Measurements from ENCODE around the gene KLF7. TPM values are rescaled to one million over a fixed set of nuclear protein-coding genes. Genes with fewer than 3 reads are reported as not detected.

KLF7 gene
- total RNA-seq, 1 experiment from 2014 or later = 24.9 TPM

DNA sequence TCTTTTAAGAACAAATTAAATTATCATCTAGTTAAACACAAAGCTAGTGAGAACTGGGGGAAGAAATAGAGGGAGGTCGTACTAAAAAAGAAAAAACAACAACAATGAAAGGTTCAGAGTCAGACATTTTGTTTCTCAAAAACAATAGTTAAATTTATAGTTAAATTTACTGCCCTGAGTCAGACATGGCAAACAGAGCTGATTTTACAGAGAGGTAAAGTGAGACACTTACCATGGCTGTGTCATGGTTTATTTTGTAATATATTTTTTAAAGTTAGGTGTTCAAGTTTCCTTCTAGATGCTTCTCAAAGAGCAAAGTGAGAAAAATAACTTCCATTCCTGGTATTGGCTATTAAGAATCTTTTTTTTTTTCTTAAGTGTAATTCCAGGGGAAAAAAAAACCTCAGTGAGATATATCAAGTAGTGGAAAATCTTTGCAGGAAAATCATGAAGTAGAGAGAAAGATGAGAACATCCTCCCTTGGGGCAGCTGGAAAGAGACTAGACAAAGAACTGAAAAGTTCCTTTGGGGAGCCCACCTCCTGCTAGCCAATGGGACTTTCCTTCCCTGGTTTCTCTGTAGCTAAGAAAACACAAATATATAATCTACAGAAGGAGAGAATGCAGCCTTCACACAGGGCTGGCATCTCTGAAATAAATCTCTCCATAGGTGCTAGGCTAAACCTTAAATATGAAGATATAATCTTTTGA, 12.3 kb downstream of the KLF7 start:
- H3K4me3 Mint-ChIP-seq (ENCODE audit: low read depth, unreplicated experiment) = no peak overlapping the region
- BruUV-seq (replicated peaks) = no TSS peak
- peaks cover 15% of the 10 kb centered on the region for H3K36me3 Mint-ChIP-seq (ENCODE audit: insufficient read depth, unreplicated experiment)
- CTCF ChIA-PET = interaction anchor here (0.9 to 1.0 kb wide), 2 partner anchors 18 to 353 kb away, joined by 4 to 5 read pairs; no protein-coding TSS in a partner anchor
- TF ChIP-seq, protein P1, sequence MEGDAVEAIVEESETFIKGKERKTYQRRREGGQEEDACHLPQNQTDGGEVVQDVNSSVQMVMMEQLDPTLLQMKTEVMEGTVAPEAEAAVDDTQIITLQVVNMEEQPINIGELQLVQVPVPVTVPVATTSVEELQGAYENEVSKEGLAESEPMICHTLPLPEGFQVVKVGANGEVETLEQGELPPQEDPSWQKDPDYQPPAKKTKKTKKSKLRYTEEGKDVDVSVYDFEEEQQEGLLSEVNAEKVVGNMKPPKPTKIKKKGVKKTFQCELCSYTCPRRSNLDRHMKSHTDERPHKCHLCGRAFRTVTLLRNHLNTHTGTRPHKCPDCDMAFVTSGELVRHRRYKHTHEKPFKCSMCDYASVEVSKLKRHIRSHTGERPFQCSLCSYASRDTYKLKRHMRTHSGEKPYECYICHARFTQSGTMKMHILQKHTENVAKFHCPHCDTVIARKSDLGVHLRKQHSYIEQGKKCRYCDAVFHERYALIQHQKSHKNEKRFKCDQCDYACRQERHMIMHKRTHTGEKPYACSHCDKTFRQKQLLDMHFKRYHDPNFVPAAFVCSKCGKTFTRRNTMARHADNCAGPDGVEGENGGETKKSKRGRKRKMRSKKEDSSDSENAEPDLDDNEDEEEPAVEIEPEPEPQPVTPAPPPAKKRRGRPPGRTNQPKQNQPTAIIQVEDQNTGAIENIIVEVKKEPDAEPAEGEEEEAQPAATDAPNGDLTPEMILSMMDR (IDR thresholded peaks at IDR 0.05; ENCODE audit: unreplicated experiment) = no peak
- H3K4me1 Mint-ChIP-seq (ENCODE audit: low read depth, unreplicated experiment) = peaks cover 79% of the 10 kb centered on the region
- no peaks in the 10 kb centered on the region for H3K27me3 Mint-ChIP-seq (ENCODE audit: unreplicated experiment)
- peak overlapping the region; percentile 50 for H3K27ac Mint-ChIP-seq (ENCODE audit: unreplicated experiment)
- intact Hi-C loops (cut with micrococcal nuclease; ENCODE audit: unreplicated experiment) = no loop called here
- H3K9me3 Mint-ChIP-seq (ENCODE audit: low read depth, unreplicated experiment) = no peaks in the 10 kb centered on the region
- DNase-seq = no peak

DNA sequence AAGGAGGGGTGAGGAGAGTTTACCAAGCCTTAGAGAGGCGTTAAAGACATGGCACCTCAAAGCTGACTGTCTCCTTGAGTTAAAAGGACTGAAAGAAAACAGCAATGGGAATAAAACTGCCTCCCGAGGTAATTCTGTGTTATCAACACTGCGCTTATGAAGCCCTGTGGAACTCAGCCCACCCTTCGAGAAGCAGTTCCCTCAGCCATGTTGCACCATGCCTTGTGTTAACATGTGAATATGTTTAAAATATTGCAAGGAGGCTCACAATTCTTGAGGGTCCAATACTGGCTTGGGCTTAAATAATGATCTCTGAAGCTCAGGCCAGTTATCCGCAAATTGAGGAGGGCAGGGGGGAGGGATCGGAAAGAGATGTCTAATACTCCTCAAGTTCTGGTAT, 14.7 kb downstream of the KLF7 start:
- Mint-ChIP-seq H3K4me3 (ENCODE audit: low read depth, unreplicated experiment) (no peak overlapping the region), H3K36me3 (ENCODE audit: insufficient read depth, unreplicated experiment) (peaks cover 19% of the 10 kb centered on the region), H3K9me3 (ENCODE audit: low read depth, unreplicated experiment) (no peaks in the 10 kb centered on the region), H3K27ac (ENCODE audit: unreplicated experiment) (no peak overlapping the region), H3K4me1 (ENCODE audit: low read depth, unreplicated experiment) (peaks cover 65% of the 10 kb centered on the region), H3K27me3 (ENCODE audit: unreplicated experiment) (no peaks in the 10 kb centered on the region)
- CTCF ChIA-PET = interaction anchor here (0.5 kb wide), 1 partner anchor 11 kb away, joined by 3 read pairs; no protein-coding TSS in a partner anchor
- BruUV-seq (replicated peaks) = no TSS peak
- intact Hi-C loops (cut with micrococcal nuclease; ENCODE audit: unreplicated experiment) = no loop called here
- no peak for DNase-seq
- TF ChIP-seq, protein P1 (IDR thresholded peaks at IDR 0.05; ENCODE audit: unreplicated experiment) = no peak

DNA sequence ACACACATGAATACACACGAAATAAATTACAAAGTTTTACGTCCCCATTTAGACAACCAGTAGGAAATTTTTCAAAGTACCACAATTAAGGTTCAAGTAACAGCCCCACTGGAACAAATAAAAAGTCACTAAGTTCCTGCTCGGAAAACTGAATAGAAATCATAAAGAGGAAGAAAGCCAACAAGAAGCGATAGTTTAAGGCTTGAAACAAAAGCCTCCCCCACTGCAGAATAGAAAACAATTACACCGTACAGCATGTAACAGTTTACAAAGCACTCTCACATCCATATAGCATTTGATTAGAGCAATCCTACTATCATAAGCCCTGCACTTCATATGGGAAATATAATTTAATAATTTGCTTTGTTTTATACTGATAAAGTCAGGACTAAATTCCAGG, 15.5 kb downstream of the KLF7 start:
- CTCF ChIA-PET = no interaction called here
- no peak overlapping the region for H3K27ac Mint-ChIP-seq (ENCODE audit: unreplicated experiment)

DNA sequence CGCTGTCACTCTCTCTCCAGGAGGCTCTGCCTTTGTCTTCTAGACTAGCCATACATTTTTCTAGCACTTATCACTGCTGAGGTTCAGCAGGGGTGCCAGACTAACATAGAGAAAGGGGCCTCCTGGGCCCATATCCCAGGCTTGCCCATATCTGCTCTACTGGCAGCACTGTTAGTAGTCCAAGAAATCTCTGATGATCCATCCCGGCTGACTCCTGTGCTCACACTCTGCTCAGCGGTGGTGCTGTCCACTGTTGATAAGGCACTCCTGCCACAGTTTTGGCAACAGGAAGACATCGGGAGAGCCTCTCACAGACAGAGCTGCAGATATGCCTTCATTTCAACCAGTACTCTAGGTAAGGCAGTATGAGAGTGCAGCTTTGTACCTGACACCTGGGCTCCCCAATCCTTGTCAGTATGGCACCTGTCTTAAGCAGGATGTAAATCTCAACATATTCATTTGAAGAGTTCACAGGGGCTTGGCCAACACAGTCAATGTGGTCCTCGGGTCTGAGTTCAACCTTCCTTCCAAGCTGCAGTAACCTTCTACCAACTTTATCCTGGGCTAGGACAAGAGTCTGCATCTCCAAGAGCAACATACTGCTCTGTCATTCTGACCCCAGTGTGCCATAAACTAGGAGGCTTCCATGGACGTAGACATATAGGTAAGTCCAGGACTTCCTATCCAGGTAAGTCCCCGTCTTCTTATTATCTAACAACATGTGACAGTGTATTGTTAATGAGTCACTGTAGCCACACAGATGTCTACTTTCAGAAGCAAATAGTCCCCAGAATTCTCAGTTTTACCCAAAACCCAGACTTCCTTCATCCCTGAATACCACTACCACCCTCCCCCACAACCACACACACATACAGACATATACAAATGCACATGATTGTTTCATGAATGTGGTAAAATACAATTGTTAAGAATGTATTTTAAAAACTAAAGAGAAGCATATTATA, 16.2 kb downstream of the KLF7 start:
- H3K36me3 Mint-ChIP-seq (ENCODE audit: insufficient read depth, unreplicated experiment) = peaks cover 22% of the 10 kb centered on the region
- H3K9me3 Mint-ChIP-seq (ENCODE audit: low read depth, unreplicated experiment) = no peaks in the 10 kb centered on the region
- BruUV-seq (replicated peaks) = no TSS peak
- no peak overlapping the region for H3K27ac Mint-ChIP-seq (ENCODE audit: unreplicated experiment)
- CTCF ChIA-PET = no interaction called here
- TF ChIP-seq, protein P1 (IDR thresholded peaks at IDR 0.05; ENCODE audit: unreplicated experiment) = no peak
- DNase-seq = no peak
- no peaks in the 10 kb centered on the region for H3K27me3 Mint-ChIP-seq (ENCODE audit: unreplicated experiment)
- intact Hi-C loops (cut with micrococcal nuclease; ENCODE audit: unreplicated experiment) = no loop called here
- H3K4me1 Mint-ChIP-seq (ENCODE audit: low read depth, unreplicated experiment) = peaks cover 55% of the 10 kb centered on the region
- H3K4me3 Mint-ChIP-seq (ENCODE audit: low read depth, unreplicated experiment) = no peak overlapping the region

More for the DNA sequence above, 15.5 kb downstream of the KLF7 start:
- TF ChIP-seq, protein P1 (IDR thresholded peaks at IDR 0.05; ENCODE audit: unreplicated experiment) = no peak
- Mint-ChIP-seq H3K4me3 (ENCODE audit: low read depth, unreplicated experiment) (no peak overlapping the region), H3K36me3 (ENCODE audit: insufficient read depth, unreplicated experiment) (peaks cover 19% of the 10 kb centered on the region), H3K4me1 (ENCODE audit: low read depth, unreplicated experiment) (peaks cover 60% of the 10 kb centered on the region), H3K27me3 (ENCODE audit: unreplicated experiment) (no peaks in the 10 kb centered on the region), H3K9me3 (ENCODE audit: low read depth, unreplicated experiment) (no peaks in the 10 kb centered on the region)
- BruUV-seq (replicated peaks) = no TSS peak
- intact Hi-C loops (cut with micrococcal nuclease; ENCODE audit: unreplicated experiment) = no loop called here
- DNase-seq = no peak

Measured in Calu3 (cell line).